KMS-11 (cell line): Measurements from ENCODE around the gene NPR1.

Experiments used
- H2AFZ ChIP-seq: fragments of 200-600 bp; sonication (generic); 2 replicates; pipeline ENCODE4 v1.6.1; 2016; ENCODE audit warnings: antibody characterized with exemption, mixed run types, low read depth
- H3K27ac ChIP-seq: fragments of 200-600 bp; sonication (generic); 2 replicates; pipeline ENCODE4 v1.6.1; 2016; ENCODE audit warnings: mild to moderate bottlenecking, mixed run types
- H3K27me3 ChIP-seq: fragments of 200-600 bp; sonication (generic); 2 replicates; pipeline ENCODE4 v1.6.1; 2017; ENCODE audit warnings: mild to moderate bottlenecking, low read depth, mixed run types, moderate library complexity; ENCODE audit not compliant: insufficient read depth
- H3K36me3 ChIP-seq: fragments of 200-600 bp; sonication (generic); 2 replicates; pipeline ENCODE4 v1.6.1; 2017; ENCODE audit warnings: mild to moderate bottlenecking, mixed run types; ENCODE audit not compliant: insufficient read depth
- H3K4me1 ChIP-seq: fragments of 200-600 bp; sonication (generic); 2 replicates; pipeline ENCODE4 v1.6.1; 2016; ENCODE audit warnings: mild to moderate bottlenecking, low read depth, mixed run types; ENCODE audit not compliant: poor library complexity, severe bottlenecking
- H3K4me2 ChIP-seq: fragments of 200-600 bp; sonication (generic); 2 replicates; pipeline ENCODE4 v1.7.0; 2016; ENCODE audit warnings: mild to moderate bottlenecking, mixed run types
- H3K4me3 ChIP-seq: fragments of 200-600 bp; sonication (generic); IDR thresholded peaks from 2 replicates; pipeline ENCODE4 v1.6.1; 2017; ENCODE audit warnings: low read depth, low read length, mixed read lengths; ENCODE audit not compliant: insufficient read depth
- H3K79me2 ChIP-seq: fragments of 200-600 bp; sonication (generic); 2 replicates; pipeline ENCODE4 v1.6.1; 2016; ENCODE audit warnings: low read depth, mixed run types; ENCODE audit not compliant: insufficient read depth
- H3K9ac ChIP-seq: fragments of 200-600 bp; sonication (generic); 2 replicates; pipeline ENCODE4 v1.6.1; 2016; ENCODE audit warnings: mild to moderate bottlenecking, mixed run types
- H4K20me1 ChIP-seq: fragments of 200-600 bp; sonication (generic); 2 replicates; pipeline ENCODE4 v1.6.1; 2016; ENCODE audit warnings: mild to moderate bottlenecking, mixed run types; ENCODE audit not compliant: insufficient read depth
- CTCF ChIP-seq: fragments of 200-600 bp; sonication (generic); conservative IDR thresholded peaks from 2 replicates; pipeline ENCODE4 v1.6.1; 2017; ENCODE audit warnings: low read depth, mild to moderate bottlenecking, antibody characterized with exemption, low read length, moderate library complexity, mixed read lengths

NPR1 gene

DNA sequence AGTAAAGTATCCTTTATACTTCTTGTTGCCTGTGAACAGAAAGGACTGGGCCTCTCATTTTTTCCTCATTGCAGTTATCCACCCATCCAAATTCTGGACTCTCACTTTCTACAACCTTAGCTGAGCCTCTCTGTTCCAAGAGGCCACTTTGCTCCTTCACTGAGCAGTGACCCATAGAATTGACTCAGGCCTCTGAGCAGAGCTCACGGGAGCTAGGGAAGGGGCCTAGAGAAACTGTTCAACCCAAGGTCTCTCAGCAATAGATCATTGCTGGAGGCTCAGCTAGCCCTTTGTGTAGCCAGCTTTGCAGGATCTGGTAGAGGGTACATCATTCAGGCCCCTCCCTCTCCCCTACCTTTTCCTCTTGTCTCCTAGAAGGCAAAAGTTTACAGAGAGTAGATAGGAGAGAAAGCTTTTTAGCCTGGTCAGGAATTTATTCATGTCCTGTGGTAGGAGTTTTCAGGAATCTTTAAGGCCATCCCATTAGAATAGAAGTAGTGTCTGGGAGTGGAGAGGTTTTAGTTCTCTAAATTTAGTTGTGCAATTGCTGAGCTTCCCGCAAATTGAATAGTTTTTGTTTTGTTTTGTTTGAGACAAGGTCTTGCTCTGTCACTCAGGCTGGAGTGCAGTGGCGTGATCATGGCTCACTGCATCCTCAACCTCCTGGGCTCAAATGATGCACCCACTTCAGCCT lies 56.1 kb downstream of the NPR1 start:
- Histone ChIP-seq H3K4me1 (peaks cover under 1% of the 10 kb centered on the region), H3K4me3 (no peak overlapping the region), H3K79me2 (0 out of 2 replicates have a peak, but pooled peaks cover 3% of the 10 kb centered on the region), H3K9ac (no peak overlapping the region), H3K27me3 (no peaks in the 10 kb centered on the region), H2AFZ (no peak overlapping the region), H4K20me1 (no peaks in the 10 kb centered on the region), H3K27ac (no peak overlapping the region), H3K36me3 (no peaks in the 10 kb centered on the region), H3K4me2 (no peak overlapping the region)
- TF ChIP-seq CTCF = no peak

DNA sequence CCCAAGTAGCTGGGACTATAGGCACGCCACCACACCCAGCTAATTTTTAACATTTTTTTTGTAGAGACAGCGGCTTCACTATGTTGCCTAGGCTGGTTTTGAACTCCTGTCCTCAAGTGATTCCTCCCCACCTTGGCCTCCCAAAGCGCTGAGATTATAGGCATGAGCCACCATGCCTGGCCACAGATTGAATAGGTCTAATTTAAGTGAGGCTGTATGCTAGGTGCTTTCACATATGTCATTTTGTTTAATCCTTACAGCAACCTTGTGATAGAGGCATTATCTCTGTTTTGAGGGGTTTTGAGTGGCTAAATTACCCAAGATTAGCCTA lies 56.6 kb downstream of the NPR1 start:
- no peak overlapping the region for H2AFZ ChIP-seq
- TF ChIP-seq CTCF = no peak
- no peaks in the 10 kb centered on the region for H3K4me1 ChIP-seq
- no peaks in the 10 kb centered on the region for H3K27me3 ChIP-seq
- H4K20me1 ChIP-seq = no peaks in the 10 kb centered on the region
- no peaks in the 10 kb centered on the region for H3K36me3 ChIP-seq
- H3K27ac ChIP-seq = no peak overlapping the region
- no peak overlapping the region for H3K4me2 ChIP-seq
- H3K79me2 ChIP-seq = no peaks in the 10 kb centered on the region
- no peak overlapping the region for H3K9ac ChIP-seq
- no peak overlapping the region for H3K4me3 ChIP-seq

- Histone ChIP-seq H3K27me3 (no peaks in the 10 kb centered on the region), H3K79me2 (no peaks in the 10 kb centered on the region), H4K20me1 (no peaks in the 10 kb centered on the region), H3K4me1 (peaks cover 21% of the 10 kb centered on the region), H3K9ac (no peak overlapping the region), H3K36me3 (no peaks in the 10 kb centered on the region; the same call in 1 of the 2 replicates), H3K4me3 (no peak overlapping the region), H3K27ac (no peak overlapping the region), H3K4me2 (no peak overlapping the region), H2AFZ (no peak overlapping the region)
- no peak for TF ChIP-seq CTCF
Measured at GRCh38 chr1:153741986-153742385, 63.5 kb downstream of the NPR1 start.

- Histone ChIP-seq H3K4me1 (peaks cover 21% of the 10 kb centered on the region), H4K20me1 (no peaks in the 10 kb centered on the region), H3K4me3 (no peak overlapping the region), H3K36me3 (no peaks in the 10 kb centered on the region; the same call in 1 of the 2 replicates), H2AFZ (no peak overlapping the region), H3K27ac (no peak overlapping the region), H3K79me2 (no peaks in the 10 kb centered on the region), H3K27me3 (no peaks in the 10 kb centered on the region), H3K4me2 (no peak overlapping the region; the same call in 1 of the 2 replicates), H3K9ac (no peak overlapping the region)
- no peak for TF ChIP-seq CTCF
Measured at GRCh38 chr1:153742411-153743142, 64.1 kb downstream of the NPR1 start.
